A673 (cell line): ENCODE data around the gene BIRC6.

Source experiments
- CTCF ChIP-seq: fragments of 300-800, 200-600 bp; sonication (generic); conservative IDR thresholded peaks from 2 replicates; pipeline ENCODE4 v1.5.1; 2017; ENCODE audit warnings: low read depth, mild to moderate bottlenecking, antibody characterized with exemption, low read length, moderate library complexity, mixed read lengths
- EZH2 ChIP-seq: fragments of 200-600 bp; sonication (generic); IDR thresholded peaks from 2 replicates; pipeline ENCODE4 v1.6.1; 2017; ENCODE audit warnings: borderline replicate concordance, low read depth, mild to moderate bottlenecking, mixed read lengths, antibody characterized with exemption, low read length; ENCODE audit not compliant: poor library complexity, severe bottlenecking

GRCh38 chr2:32427672-32428610 is 71.1 kb downstream of the BIRC6 start:
- TF ChIP-seq EZH2 (no peak), CTCF (no peak)
